B cell (primary cell): ENCODE data around the gene LILRB3. TPM values are rescaled to one million over a fixed set of nuclear protein-coding genes. Genes with fewer than 3 reads are reported as not detected.

Experiments used
- ATAC-seq: fragments of 200-7000 bp; cut with Tn5 transposase; one replicate; pipeline ENCODE4 v1.10.0; 2021; ENCODE audit warnings: low read depth, mild to moderate bottlenecking, moderate number of reproducible peaks, moderate library complexity
- CTCF ChIA-PET: fragments of 350-600 bp; sonication (Branson Sonifier 250); formaldehyde crosslinking; loops from one replicate; lab custom pipeline; 2021; ENCODE audit warnings: antibody characterized with exemption, inconsistent platforms; lab: Charles Lee
- POLR2A ChIA-PET: fragments of 350-600 bp; sonication (Branson Sonifier 250); formaldehyde crosslinking; loops from one replicate; lab custom pipeline; 2021; ENCODE audit warnings: antibody characterized with exemption; lab: Charles Lee
- DNase-seq: peaks from one replicate; pipeline ENCODE4 v3.0.0; 2013
- H2AFZ ChIP-seq: 2 replicates; pipeline ENCODE4 v1.6.1; 2012; ENCODE audit warnings: mild to moderate bottlenecking, low read depth, low read length; ENCODE audit not compliant: insufficient read depth, poor library complexity, severe bottlenecking
- H3K27ac ChIP-seq, 2 donors: 1 replicate in 1 of 2; 2 replicates in 1 of 2; pipeline ENCODE4 v1.5.1; 2012 to 2013; ENCODE audit warnings: low read length in 2 of 2, mild to moderate bottlenecking in 2 of 2, moderate library complexity in 1 of 2
- H3K27me3 ChIP-seq, 4 experiments: fragments of 200-600 bp in 1 of 4; sonication (generic) in 1 of 4; replicated peaks in 1 of 4; 1 replicate in 2 of 4; 2 replicates in 2 of 4; pipeline versions ENCODE4 v1.6.1 to v1.7.0; 2013 to 2016; ENCODE audit warnings: low read length in 3 of 4, mild to moderate bottlenecking in 2 of 4, mixed read lengths in 1 of 4, moderate library complexity in 1 of 4; ENCODE audit not compliant: insufficient read depth in 4 of 4, control insufficient read depth in 3 of 4; ENCODE audit errors: control extremely low read depth in 1 of 4
- H3K36me3 ChIP-seq, 2 experiments: replicated peaks in 1 of 2; 1 replicate in 1 of 2; 2 replicates in 1 of 2; pipeline versions ENCODE4 v1.6.1 to v1.7.1; 2013; ENCODE audit warnings: low read length in 1 of 2; ENCODE audit not compliant: insufficient read depth in 2 of 2, control insufficient read depth in 1 of 2; ENCODE audit errors: control extremely low read depth in 1 of 2, extremely low read depth in 1 of 2
- H3K4me1 ChIP-seq, 2 donors: fragments of 200-600 bp in 1 of 2; sonication (generic) in 1 of 2; 1 replicate in 1 of 2; 2 replicates in 1 of 2; pipeline versions ENCODE4 v1.5.1 to v1.6.1; 2013 to 2017; ENCODE audit warnings: low read length in 2 of 2; ENCODE audit not compliant: control insufficient read depth in 2 of 2, insufficient read depth in 2 of 2
- H3K4me2 ChIP-seq: replicated peaks from 2 replicates; pipeline ENCODE3; 2012; ENCODE audit warnings: mild to moderate bottlenecking, low read depth, low read length; ENCODE audit not compliant: poor library complexity, severe bottlenecking
- H3K4me3 ChIP-seq, 5 experiments: fragments of 200-600 bp in 1 of 5; sonication (generic) in 1 of 5; 1 replicate in 3 of 5; 2 replicates in 2 of 5; pipeline versions ENCODE4 v1.5.1 to v1.7.0; 2011 to 2016; ENCODE audit warnings: low read length in 4 of 5, mild to moderate bottlenecking in 4 of 5, low read depth in 2 of 5, control low read depth in 1 of 5, moderate library complexity in 1 of 5; ENCODE audit not compliant: insufficient read depth in 1 of 5; ENCODE audit errors: control extremely low read depth in 1 of 5, extremely low read depth in 1 of 5
- H3K79me2 ChIP-seq: fragments of 200-600 bp; sonication (generic); one replicate; pipeline ENCODE4 v1.6.0; 2016; ENCODE audit warnings: low read length; ENCODE audit not compliant: control insufficient read depth, insufficient read depth
- H3K9ac ChIP-seq: fragments of 200-600 bp; sonication (generic); 2 replicates; pipeline ENCODE4 v1.6.1; 2017; ENCODE audit warnings: mild to moderate bottlenecking, low read length, moderate library complexity
- H3K9me3 ChIP-seq, 3 donors: one replicate each; pipeline versions ENCODE4 v1.6.1 to v1.7.1; 2013; ENCODE audit warnings: low read length in 2 of 3; ENCODE audit not compliant: control insufficient read depth in 2 of 3, insufficient read depth in 1 of 3; ENCODE audit errors: control extremely low read depth in 1 of 3
- H4K20me1 ChIP-seq: 2 replicates; pipeline ENCODE4 v1.6.0; 2012; ENCODE audit warnings: mild to moderate bottlenecking, low read length; ENCODE audit not compliant: insufficient read depth, control insufficient read depth, poor library complexity, severe bottlenecking
- H3K27ac Mint-ChIP-seq: one replicate; pipeline ENCODE4 v1.8.0; 2021; ENCODE audit warnings: mixed read lengths
- H3K27me3 Mint-ChIP-seq: one replicate; pipeline ENCODE4 v1.8.0; 2021; ENCODE audit warnings: mixed read lengths
- H3K4me1 Mint-ChIP-seq: one replicate; pipeline ENCODE4 v1.8.0; 2021; ENCODE audit warnings: mixed read lengths
- H3K4me3 Mint-ChIP-seq: one replicate; pipeline ENCODE4 v1.8.0; 2021; ENCODE audit warnings: mixed read lengths
- H3K9me3 Mint-ChIP-seq: one replicate; pipeline ENCODE4 v1.8.0; 2022; ENCODE audit warnings: mixed read lengths; ENCODE audit not compliant: insufficient read depth
- CTCF ChIP-seq: fragments of 200-600 bp; IDR thresholded peaks from one replicate; pipeline ENCODE4 v1.8.0; 2022; ENCODE audit warnings: antibody characterized with exemption, mild to moderate bottlenecking
- EZH2 ChIP-seq: IDR thresholded peaks from 2 replicates; pipeline ENCODE4 v1.6.1; 2012; ENCODE audit warnings: borderline replicate concordance, low read depth, mild to moderate bottlenecking, moderate library complexity, low read length; ENCODE audit not compliant: insufficient read depth, poor library complexity, severe bottlenecking
- WGBS: methylation state at CpG from one replicate; pipeline ENCODE4 v1.1.5; 2013; ENCODE audit warnings: missing lambda C conversion rate; ENCODE audit not compliant: insufficient coverage; 5-methylcytosine and 5-hydroxymethylcytosine counted together
- intact Hi-C: fragments of 100-400 bp; cut with micrococcal nuclease; formaldehyde crosslinking; loops from one replicate; pipeline ENCODE4 v1.10.0; 2022
- polyA plus RNA-seq: library from polyadenylated mRNA; depleted of rRNA; stranded (reverse); fragments of >200 nt; gene quantifications from 2 replicates; pipeline ENCODE4 v1.2.3, GENCODE V29; 2012
- total RNA-seq, 2 donors: library from RNA; stranded (reverse); fragments of 120-200 nt in 1 of 2; gene quantifications; 1 replicate in 1 of 2; 2 replicates in 1 of 2; pipeline versions ENCODE4 v1.2.3 to v1.2.4, GENCODE V29; 2013 to 2022

Gene LILRB3
- total and polyA plus RNA-seq, 2 donors (not counting 1 experiment from before 2014, with no cell fraction given) = 0.25 to 2.3 TPM

- peaks cover 80% of the 10 kb centered on the region for H4K20me1 ChIP-seq
- H3K9me3 ChIP-seq = no peaks in the 10 kb centered on the region
- peaks cover 77% of the 10 kb centered on the region for H3K79me2 ChIP-seq
- H3K4me1 ChIP-seq = peaks cover 30 to 68% of the 10 kb centered on the region in 2 donors
- H3K4me2 ChIP-seq = peak overlapping the region; percentile 21
- peak overlapping the region; percentile 18 for H3K4me3 Mint-ChIP-seq
- H3K9ac ChIP-seq = peak overlapping the region; percentile 27
- H3K27me3 Mint-ChIP-seq = no peaks in the 10 kb centered on the region
- peak overlapping the region in 1 of 2 donors; percentile 21 for H3K27ac ChIP-seq
- H3K4me3 ChIP-seq = no peak overlapping the region
- WGBS = 24% methylated on average over 16 of the region's 18 CpGs
- H3K27me3 ChIP-seq = no peaks in the 10 kb centered on the region
- H3K4me1 Mint-ChIP-seq = peaks cover 65% of the 10 kb centered on the region
- peak; percentile 70 for DNase-seq
- intact Hi-C loops = no loop called here
- H3K36me3 ChIP-seq = peaks cover 0 to 47% of the 10 kb centered on the region in 2 experiments
- H3K27ac Mint-ChIP-seq = peak overlapping the region; percentile 62
- CTCF ChIA-PET = interaction anchor here (0.6 to 1.3 kb wide), 5 partner anchors 19 to 183 kb away, joined by 3 read pairs; partner anchors contain the start of gene MBOAT7
- ATAC-seq = peak; percentile 46
- TF ChIP-seq CTCF = no peak
- no peak for TF ChIP-seq EZH2
- no peaks in the 10 kb centered on the region for H3K9me3 Mint-ChIP-seq
- POLR2A ChIA-PET = interaction anchor here (1.3 to 1.5 kb wide), 2 partner anchors 17 to 19 kb away, joined by 4 to 5 read pairs; partner anchors contain the start of genes MBOAT7 and TSEN34
- no peak overlapping the region for H2AFZ ChIP-seq
Measured at GRCh38 chr19:54207983-54208783, 14.6 kb downstream of the LILRB3 start.

- 18% methylated on average over 5 of the region's 5 CpGs for WGBS
- DNase-seq = no peak
- Mint-ChIP-seq H3K9me3 (no peaks in the 10 kb centered on the region), H3K4me3 (peak overlapping the region; percentile 44), H3K27me3 (no peaks in the 10 kb centered on the region), H3K4me1 (peaks cover 70% of the 10 kb centered on the region), H3K27ac (peak overlapping the region; percentile 62)
- peaks cover 85% of the 10 kb centered on the region for H4K20me1 ChIP-seq
- peaks cover 80% of the 10 kb centered on the region for H3K79me2 ChIP-seq
- H3K27ac ChIP-seq = peak overlapping the region in 1 of 2 donors; percentile 3
- H2AFZ ChIP-seq = no peak overlapping the region
- H3K4me2 ChIP-seq = peak overlapping the region; percentile 21
- no peak overlapping the region for H3K4me3 ChIP-seq
- CTCF ChIA-PET = interaction anchor here (0.9 to 1.3 kb wide), 4 partner anchors 21 to 183 kb away, joined by 3 read pairs; no protein-coding TSS in a partner anchor
- POLR2A ChIA-PET = interaction anchor here (1.3 to 1.5 kb wide), 2 partner anchors 17 to 18 kb away, joined by 4 to 5 read pairs; partner anchors contain the start of genes MBOAT7 and TSEN34
- TF ChIP-seq EZH2 = no peak
- no peak for TF ChIP-seq CTCF
- intact Hi-C loops = no loop called here
- no peak for ATAC-seq
- peaks cover under 1 to 52% of the 10 kb centered on the region in 2 experiments for H3K36me3 ChIP-seq
- no peaks in the 10 kb centered on the region for H3K9me3 ChIP-seq
- H3K4me1 ChIP-seq = peaks cover 36 to 73% of the 10 kb centered on the region in 2 donors
- no peaks in the 10 kb centered on the region for H3K27me3 ChIP-seq
- H3K9ac ChIP-seq = peak overlapping the region; percentile 27
Measured at GRCh38 chr19:54207676-54207982, 15.2 kb downstream of the LILRB3 start.
